ENCODE data around the gene PLAC1. TPM values are rescaled to one million over a fixed set of nuclear protein-coding genes. Genes with fewer than 3 reads are reported as not detected.

PLAC1 gene
- total RNA-seq, 1 donor from 2014 or later = not detected

- no peak for DNase-seq (ENCODE audit: extremely low read depth, low read depth, low spot score)
These were observed 112.8 kb downstream of the PLAC1 start for GRCh38 chrX:134545510-134545909.

DNA sequence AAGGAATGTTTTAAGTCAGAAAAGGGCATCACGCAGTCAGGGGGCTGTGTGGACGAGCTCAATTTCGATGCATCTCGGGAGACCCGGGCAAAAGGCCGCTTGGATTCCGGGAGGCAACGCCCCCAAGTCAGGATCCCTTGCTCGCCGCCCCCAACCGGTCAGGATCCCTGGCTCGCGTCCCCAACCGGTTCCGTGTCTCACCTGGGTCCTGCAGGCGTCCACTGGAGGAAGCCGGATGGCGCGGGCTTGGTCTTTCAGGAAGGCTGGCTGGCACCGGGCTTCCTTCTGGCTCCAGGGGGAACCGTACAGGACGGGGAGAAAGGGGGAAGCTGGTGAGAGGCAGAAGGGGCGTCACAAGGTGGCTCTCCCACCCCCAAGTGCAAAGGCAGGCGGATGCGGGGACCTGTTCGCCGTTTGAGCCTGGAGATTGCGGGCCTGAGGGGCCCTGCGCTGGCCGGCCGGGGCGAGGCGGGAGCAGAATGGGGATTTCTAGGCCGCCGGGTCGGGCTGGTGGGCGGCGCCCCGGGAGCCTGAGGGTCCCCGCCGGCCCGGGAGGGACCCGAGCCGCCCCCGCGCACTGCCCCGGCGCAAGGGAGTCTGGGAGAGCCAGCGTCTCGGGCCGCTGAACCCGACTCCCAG, 113.6 kb downstream of the PLAC1 start:
- DNase-seq (ENCODE audit: extremely low read depth, low read depth, low spot score) = no peak

DNA sequence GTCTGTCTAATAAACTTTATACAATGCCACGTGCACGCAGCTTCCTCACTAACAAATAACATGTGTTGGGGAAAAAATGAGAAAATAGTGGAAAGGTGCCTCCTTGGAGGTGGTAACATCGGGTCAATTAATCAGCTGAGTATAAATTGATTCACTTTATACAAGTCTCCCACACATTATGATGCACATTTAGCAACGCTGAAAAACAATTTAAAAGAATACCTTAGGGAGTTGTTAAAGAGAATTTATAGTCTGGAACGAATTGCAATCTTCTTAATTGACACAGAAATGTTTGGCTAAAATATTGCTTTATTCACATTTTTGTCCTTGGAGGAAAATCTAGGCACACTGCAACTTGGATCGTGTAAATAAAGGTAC, 114.1 kb downstream of the PLAC1 start:
- DNase-seq (ENCODE audit: extremely low read depth, low read depth, low spot score) = no peak

DNA sequence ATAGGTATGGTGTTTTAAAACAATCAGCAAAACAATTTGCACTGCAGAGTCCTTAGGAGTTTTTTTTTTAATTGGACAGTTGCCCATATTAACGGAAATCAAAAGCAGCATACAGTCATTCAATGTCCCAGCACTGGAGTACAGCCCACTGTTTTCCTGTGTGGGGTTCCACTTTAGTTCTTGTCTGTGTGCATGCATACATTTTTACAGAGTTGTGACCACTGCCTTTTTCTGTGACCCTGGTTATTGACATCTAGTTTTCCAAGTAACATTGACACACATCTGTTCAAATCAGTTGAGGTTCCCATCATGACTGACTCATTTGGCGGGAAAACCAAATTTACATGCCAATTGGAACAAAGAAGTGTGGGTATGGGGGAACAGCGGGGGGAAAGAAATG, 115.0 kb downstream of the PLAC1 start:
- no peak for DNase-seq (ENCODE audit: extremely low read depth, low read depth, low spot score)

GRCh38 chrX:134542485-134542884, 115.8 kb downstream of the PLAC1 start:
- no peak for DNase-seq (ENCODE audit: extremely low read depth, low read depth, low spot score)

- no peak for DNase-seq (ENCODE audit: extremely low read depth, low read depth, low spot score)
These were observed 116.4 kb downstream of the PLAC1 start for GRCh38 chrX:134541906-134542305.

- DNase-seq (ENCODE audit: extremely low read depth, low read depth, low spot score) = no peak
These were observed 120.0 kb downstream of the PLAC1 start for GRCh38 chrX:134538316-134538715.

DNA sequence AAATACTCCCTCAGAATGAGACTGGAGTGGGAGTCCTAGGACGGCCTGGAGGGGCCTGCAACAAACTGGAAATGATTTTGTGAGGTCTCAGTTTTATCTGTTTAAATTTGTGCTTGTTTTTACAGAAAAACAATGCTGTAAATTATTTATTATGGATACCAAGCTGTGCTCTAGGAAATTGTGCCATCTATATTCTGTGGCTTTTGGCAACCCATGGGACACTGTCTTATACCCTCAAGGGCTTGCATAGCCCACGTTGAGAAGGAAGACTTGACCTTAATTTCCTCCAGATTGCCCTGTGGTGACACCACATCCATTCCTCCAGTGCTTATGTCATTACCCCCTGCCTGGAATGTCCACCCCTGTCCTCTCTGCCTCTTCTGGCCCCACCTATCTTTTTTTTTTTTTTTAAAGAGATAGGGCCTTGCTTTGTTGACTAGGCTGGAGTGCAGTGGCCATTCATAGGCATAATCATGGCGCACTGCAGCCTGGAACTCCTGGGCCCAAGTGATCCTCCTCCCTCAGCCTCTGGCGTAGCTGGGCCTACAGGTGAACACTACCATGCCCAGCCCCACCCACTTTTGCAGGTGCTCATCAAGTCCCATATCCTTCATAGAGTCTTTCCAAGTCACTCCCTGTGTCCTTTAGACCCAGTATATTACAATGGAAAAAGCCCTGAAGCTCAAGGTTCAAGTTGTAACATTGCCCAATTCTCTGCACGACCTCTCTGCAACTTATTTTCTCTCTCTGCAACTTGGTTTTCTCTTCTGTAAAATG, 120.9 kb downstream of the PLAC1 start:
- no peak for DNase-seq (ENCODE audit: extremely low read depth, low read depth, low spot score)

DNA sequence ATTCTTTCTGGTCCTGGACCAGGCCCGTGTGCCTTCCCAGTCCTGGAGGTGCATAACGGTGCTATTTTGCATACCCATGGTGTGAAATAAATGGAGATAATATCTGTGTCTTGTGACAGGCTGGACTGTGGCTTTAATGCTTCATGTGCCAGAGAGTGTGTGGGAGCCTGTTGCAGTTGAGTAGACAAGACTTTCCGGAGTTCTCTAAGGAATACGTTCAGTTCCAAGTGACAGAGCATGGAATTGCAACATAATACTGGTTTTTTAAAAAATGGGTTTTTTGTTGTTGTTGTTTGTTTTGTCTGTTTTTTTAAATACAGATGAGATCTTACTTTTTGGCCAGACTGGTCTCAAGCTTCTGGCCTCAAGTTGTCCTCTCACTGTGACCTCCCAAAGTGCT, 124.3 kb downstream of the PLAC1 start:
- no peak for DNase-seq (ENCODE audit: extremely low read depth, low read depth, low spot score)

- DNase-seq (ENCODE audit: extremely low read depth, low read depth, low spot score) = no peak
These were observed 124.9 kb downstream of the PLAC1 start for GRCh38 chrX:134533352-134533751.

- DNase-seq (ENCODE audit: extremely low read depth, low read depth, low spot score) = no peak
These were observed 127.4 kb downstream of the PLAC1 start for GRCh38 chrX:134530845-134531244.

DNA sequence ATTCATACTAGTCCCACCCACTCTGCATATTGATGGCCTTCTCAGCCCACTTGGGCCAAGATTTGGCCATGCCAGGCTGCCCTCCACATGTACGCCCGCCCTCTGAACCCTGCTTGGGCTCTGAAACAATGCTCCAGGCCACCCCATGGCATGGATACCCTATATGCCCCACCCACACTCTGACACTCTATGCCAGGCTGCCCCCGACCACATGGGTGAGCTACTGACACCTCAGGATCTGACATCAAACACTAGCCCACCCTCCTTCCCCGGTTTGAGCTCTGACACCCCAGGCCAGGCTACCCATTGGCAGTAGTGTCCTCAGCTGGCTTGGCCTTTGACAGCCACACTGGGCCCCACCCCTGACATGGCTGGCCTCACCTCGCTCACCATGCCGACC, 128.8 kb downstream of the PLAC1 start:
- DNase-seq (ENCODE audit: extremely low read depth, low read depth, low spot score) = no peak

GRCh38 chrX:134528960-134529359, 129.3 kb downstream of the PLAC1 start:
- DNase-seq (ENCODE audit: extremely low read depth, low read depth, low spot score) = no peak

DNA sequence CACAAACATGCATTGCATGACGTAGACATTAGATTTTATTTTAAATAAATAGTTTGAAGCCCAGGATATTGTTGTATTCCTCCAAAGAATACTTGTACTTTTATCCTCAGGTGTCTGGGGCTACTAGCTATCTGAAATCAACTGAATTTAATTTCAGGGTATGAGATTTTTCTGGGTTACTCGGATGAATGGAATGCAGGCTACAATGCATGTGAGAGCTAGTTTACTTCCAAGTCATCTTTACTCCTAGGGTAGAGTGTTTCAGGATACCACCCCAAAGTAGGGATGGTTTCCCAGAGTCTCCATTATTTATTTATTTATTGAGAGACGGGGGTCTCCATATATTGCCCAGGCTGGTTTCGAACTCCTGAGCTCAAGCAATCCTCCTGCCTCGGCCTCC, 131.9 kb downstream of the PLAC1 start:
- no peak for DNase-seq (ENCODE audit: extremely low read depth, low read depth, low spot score)

- DNase-seq (ENCODE audit: extremely low read depth, low read depth, low spot score) = no peak
These were observed 133.0 kb downstream of the PLAC1 start for GRCh38 chrX:134525086-134525792.

DNA sequence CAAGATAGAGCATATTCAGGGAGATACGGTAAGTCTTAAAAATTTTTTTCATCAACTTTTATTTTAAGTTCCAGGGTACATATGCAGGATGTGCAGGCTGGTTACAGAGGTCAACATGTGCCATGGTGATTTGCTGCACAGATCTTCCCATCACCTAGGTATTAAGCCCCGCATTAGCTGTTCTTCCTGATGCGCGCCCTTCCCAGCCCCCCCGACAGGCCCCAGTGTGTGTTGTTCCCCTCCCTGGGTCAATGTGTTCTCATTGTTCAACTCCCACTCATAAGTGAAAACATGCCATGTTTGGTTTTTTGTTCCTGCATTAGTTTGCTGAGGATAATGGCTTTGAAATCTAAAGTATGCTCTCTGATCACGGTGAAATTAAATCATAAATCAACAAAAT, 134.1 kb downstream of the PLAC1 start:
- no peak for DNase-seq (ENCODE audit: extremely low read depth, low read depth, low spot score)

DNA sequence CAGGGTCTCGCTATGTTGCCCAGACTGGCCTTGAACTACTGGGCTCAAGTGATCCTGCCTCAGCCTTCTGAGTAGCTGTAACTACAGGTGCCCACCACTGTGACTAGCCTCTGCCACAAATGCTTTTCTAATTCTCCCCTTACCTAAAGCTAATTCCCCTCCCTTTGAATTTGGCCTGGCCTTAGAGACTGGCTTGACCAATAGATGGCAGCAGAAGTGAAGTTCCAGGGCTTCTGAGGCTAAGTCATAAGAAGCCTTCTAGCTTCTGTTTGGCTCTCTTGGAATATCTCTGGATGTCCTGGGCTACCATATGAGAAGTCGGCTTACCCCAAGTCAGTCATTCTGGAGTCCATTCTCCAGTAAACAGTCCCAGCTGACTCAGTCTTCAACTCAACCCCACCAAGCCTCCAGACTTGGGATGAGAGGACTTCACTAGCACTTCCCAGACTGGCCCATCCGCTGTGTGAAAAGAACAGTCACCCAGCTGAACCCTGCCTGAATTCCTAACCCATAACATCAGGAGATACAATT, 137.3 kb downstream of the PLAC1 start:
- DNase-seq (ENCODE audit: extremely low read depth, low read depth, low spot score) = no peak

Other genes with a start within 250 kb of the PLAC1 start
- 13.2 and 22.3 TPM in 2 replicates for gene HPRT1, start 198.3 kb downstream of the PLAC1 start, total RNA-seq
- gene PABIR2, start 138.7 kb upstream of the PLAC1 start, total RNA-seq = 8.7 and 10.4 TPM in 2 replicates

Measured in glomerular endothelial cell (primary cell).